ENCODE measurements around the gene MARCHF4.

Gene MARCHF4

DNA sequence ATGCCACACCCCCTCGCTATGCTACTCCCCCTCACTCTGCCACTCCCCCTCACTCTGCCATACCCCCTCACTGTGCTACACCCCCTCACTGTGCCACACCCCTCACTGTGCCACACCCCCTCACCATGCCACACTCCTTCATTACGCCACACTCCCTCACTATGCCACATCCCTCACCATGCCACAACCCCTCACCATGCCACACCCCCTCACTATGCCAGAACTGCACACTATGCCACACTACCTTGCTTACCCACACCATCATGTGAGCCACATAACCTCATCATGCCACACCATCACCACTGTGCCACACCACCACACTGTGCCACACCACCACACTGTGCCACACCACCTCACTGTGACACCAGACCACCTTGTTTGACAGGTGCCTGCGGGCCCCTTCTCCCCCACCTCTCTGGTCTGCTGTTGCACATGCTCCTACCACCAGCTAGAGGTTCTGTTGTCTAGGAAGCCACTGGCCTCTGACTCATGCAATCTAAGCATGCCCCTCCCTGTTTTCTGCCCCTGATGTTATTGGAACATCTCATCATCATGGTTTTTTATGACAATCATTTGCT is 22.0 kb downstream of the MARCHF4 start:
- no peak for DNase-seq (ENCODE audit: low read depth)

DNA sequence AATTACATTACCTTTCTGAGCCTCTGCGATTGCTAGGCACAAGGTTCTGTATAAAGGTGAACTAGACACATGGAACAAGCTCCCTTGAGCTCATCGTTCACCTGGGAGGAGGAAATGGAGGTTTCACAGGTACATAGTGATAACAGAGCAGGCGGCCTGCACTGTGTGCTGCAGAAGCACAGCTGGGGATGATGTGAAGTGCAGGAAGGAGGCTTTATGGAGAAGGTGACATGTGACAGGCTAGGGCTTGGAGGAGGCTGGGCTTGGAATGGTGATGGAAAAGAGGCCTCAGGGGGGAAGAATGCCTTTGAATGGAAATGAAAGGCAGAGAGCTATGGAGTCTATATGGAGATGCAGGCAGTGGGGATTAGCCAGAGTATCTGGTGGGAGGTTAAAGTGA is 22.9 kb downstream of the MARCHF4 start:
- DNase-seq (ENCODE audit: low read depth), result no peak

DNA sequence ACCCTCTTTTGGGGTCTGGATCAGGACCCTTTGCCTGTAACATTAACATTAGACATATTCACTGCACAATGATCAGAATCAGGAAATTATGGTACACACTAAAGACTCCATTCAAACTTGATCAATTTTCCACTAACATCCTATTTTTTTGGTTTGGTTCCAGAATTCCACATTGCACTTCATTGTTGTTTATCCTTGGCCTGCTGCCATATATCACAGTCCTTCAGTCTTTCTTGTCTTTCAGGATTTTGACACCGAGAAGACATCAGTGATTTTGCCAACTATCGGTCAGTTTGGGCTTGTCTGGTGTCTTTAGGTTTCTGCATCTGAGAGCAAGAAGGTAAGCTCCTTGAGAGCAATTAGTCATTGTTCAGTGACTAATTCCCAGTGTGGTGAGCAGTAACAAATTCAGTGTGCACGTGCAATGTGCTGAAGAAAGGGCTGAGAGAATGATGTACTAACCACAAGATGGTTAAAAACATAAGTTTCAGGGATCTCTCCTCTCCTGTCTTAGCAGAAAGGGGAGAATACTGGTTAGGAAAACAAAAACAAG is 23.5 kb downstream of the MARCHF4 start:
- DNase-seq (ENCODE audit: low read depth), result no peak

- DNase-seq (ENCODE audit: low read depth), result no peak
Observed at GRCh38 chr2:216346781-216347180, 25.5 kb downstream of the MARCHF4 start.

DNA sequence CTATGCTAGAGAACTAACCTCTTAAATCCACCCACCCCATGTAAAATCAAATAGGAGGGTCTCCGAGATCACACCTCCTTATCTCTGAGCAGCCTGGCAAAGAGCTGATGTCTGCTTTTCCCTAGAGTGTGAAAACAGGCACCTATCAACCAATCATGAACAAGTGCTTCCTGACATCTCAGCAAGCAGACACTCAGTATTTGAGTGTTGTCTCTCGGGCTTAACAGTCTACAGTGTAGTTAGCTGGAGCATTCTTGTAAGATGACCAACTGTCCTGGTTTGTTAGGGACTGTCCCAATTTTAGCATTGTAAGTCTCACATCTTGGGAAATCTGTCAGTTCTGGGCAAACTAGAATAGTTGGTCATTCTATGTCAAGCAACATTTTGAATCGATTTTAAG is 26.4 kb downstream of the MARCHF4 start:
- no peak for DNase-seq (ENCODE audit: low read depth)

- no peak for DNase-seq (ENCODE audit: low read depth)
Observed at GRCh38 chr2:216344950-216345300, 27.4 kb downstream of the MARCHF4 start.

DNA sequence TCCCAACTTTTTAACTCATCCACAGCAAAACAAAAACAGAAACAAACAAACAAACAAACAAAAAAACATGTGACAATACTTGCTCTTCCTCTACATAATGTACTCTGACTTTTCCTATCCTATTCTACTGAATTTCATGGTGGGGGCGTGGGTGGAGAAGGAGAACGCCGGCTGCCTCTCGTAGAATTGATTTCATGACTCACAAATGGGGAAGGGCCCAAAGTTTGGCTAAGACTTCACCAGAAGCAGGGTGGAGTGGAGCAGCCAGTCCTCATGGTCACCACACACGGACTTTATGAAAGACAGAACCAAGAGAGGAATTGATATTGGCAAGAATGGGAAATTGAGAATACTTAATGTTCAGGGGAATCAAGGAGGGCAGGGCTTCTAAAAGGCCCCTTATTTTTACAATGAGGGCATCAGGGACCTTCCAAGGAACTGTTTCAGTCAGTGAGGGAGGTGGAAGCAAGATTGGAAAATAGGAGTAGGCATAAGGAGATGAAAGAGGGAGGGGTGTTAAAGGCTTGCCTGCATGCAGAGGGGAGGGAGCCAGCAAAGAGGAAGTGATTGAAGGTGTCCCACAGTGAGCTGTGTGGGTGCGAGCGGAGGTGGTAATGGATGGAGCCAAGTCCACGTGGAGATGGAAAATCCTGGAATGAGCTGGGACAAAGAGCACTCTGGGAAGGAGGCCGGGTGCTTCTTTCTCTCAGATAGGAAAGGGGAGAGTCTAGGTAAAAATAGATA is 27.9 kb downstream of the MARCHF4 start:
- no peak for DNase-seq (ENCODE audit: low read depth)

- DNase-seq (ENCODE audit: low read depth), result no peak
Observed at GRCh38 chr2:216343221-216343980, 28.9 kb downstream of the MARCHF4 start.

DNA sequence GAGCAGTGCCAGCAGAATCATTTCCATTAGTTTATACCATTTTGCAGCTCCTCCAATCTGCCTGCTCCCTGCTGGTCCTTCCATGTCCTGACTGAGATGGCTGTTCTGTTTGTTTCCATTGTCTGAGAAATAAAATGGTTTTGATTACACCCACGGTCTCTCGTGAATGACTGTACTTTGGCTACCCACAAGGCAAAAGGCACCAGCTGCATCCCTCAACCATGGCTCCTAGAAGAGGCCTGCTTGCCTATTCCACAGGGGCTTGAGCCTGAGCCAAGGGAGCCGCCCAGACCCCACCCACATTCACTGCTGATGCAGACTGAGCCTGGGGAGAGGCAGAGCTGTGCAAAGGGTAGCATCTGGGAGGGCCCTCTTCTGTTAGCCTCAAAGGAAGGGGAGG is 31.2 kb downstream of the MARCHF4 start:
- DNase-seq (ENCODE audit: low read depth), result no peak

GRCh38 chr2:216340280-216340631 is 32.0 kb downstream of the MARCHF4 start:
- no peak for DNase-seq (ENCODE audit: low read depth)

- no peak for DNase-seq (ENCODE audit: low read depth)
Observed at GRCh38 chr2:216339456-216340279, 32.6 kb downstream of the MARCHF4 start.

GRCh38 chr2:216335252-216335651 is 37.0 kb downstream of the MARCHF4 start:
- DNase-seq (ENCODE audit: low read depth), result no peak

GRCh38 chr2:216328347-216328746 is 43.9 kb downstream of the MARCHF4 start:
- no peak for DNase-seq (ENCODE audit: low read depth)

DNA sequence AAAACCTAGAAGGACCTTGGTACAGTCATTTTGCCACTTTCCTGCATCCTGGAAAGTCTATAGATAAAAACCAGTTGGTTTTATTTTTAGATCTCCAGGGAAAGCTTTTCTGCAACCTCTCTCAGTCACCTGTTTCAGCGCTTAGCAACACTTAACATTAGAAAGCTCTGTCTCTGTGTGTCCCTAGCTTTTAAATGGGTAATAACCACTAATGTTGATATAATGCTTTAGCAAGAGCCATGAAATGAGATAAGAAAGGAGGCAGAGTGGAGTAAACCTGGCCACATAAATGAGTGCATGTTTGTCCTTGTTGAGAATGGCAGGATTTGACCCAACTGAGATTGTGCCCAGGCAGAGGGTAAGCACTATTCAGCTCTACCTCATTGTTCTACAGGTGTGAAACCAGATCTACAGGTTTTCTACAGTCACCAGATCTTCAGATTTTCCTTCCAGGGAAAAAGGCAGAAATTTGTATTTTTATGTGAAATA is 44.8 kb downstream of the MARCHF4 start:
- no peak for DNase-seq (ENCODE audit: low read depth)
